ENCODE data around the gene CANT1.
"Not testable (repeated sequence)": the region's sequence is repeated elsewhere in the genome, so short reads cannot be mapped to it uniquely, and the experiment has no call there.

The CANT1 gene

DNA sequence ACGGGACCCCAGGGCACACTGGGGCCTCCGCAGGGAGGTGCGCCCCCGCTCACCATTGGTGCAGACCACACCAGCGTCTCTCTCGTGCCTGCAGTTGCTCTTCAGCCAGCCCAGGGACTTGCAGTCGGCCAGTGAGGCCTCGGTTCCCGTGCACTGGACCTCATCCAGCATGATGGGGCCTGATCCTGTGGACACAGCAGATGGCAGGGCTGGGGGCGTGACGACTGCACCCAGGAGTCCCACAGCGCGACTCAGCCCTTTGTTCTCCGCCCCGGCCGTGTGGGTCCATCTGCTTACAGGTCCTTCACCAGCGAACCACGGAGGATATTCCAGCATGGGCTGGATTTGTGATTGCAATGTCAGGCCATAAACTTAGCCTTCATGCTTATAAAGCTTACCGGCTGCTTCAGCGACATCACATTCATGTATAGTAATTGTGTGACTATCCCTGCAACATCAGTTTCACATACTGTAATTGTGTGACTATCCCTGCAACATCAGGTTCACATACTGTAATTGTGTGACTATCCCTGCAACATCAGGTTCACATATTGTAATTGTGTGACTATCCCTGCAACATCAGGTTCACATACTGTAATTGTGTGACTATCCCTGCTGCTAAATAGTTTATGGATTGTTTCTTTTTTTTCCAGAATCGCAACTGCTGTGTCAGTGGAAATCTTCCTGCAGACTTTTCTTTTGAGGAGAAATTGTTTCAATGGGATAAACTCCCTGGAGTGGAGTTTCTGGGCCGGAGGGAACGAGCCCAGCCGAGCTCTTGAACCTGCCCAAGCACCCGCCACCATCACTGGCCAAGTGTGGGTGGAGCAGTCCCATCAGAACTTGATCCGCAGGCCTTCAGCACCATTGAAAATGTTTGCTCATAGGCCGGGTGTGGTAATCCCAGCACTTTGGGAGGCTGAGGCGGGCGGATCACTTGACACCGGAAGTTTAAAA lies 34.7 kb downstream of the CANT1 start:
- DNase-seq = no peak

DNA sequence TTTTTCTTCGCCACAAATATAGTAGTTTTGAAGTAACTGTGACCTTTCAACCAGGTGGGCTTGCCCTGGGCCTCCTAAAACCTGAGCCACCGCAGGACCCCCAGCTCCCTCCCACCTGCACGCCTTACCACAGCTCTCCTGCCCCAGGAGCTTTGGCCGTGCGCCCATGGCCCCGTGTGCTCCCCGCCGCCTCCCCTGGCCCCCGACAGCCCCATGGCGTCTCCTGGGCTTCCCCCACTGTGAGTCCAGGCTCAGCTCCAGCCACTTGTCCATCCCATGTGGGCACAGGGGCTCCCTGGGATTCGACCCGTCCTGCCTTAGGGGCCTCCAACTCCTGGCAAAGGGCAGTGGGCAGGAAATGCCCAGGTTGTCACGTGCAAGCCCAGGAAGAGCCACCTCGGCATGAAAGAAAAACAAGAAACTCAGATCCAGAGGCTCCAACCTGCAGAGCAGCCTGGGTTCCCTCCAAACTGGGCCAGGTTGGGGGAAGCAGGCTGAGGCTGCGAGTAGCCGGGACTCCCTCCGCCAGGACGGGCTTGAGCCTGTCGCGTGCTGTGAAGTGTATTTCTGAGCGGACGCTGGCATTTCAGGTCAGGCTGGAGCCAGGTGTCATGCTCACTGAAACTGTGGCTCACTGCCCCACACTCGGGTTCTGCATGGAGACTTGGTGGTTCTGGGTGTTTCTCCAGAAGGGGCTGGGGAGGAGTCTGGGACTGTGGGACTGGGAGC lies 35.6 kb downstream of the CANT1 start:
- no peak for DNase-seq

GRCh38 chr17:78973196-78973595 lies 36.4 kb downstream of the CANT1 start:
- DNase-seq = no peak

DNA sequence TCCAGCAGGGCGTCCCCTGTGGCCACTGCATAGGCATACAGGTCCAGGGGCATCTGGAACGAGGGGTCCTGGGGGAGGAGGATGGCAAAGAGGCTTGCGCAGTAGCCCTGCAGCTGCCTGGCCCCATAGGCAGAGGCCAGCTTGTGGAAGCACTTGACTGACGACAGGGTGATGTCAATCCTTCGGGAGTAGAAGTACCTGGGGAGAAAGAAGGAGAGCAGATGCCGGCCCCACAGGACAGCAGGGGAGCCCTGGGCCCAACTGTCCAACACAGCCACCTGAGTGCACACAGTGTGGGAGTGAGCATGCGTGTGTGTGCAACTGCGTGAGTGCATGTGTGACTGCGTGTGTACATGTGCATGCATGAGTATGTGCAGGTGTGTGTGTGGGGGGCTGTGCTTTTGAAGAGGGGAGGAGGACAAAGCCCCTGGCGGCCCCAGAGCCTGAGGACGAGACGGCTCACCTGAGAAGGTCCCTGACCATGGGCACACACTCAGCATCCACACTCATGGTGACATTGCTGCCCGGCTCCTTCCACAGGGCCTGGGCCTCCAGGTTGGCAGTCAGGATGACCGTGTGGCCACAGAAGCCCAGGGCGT lies 37.0 kb downstream of the CANT1 start:
- no peak for DNase-seq

DNA sequence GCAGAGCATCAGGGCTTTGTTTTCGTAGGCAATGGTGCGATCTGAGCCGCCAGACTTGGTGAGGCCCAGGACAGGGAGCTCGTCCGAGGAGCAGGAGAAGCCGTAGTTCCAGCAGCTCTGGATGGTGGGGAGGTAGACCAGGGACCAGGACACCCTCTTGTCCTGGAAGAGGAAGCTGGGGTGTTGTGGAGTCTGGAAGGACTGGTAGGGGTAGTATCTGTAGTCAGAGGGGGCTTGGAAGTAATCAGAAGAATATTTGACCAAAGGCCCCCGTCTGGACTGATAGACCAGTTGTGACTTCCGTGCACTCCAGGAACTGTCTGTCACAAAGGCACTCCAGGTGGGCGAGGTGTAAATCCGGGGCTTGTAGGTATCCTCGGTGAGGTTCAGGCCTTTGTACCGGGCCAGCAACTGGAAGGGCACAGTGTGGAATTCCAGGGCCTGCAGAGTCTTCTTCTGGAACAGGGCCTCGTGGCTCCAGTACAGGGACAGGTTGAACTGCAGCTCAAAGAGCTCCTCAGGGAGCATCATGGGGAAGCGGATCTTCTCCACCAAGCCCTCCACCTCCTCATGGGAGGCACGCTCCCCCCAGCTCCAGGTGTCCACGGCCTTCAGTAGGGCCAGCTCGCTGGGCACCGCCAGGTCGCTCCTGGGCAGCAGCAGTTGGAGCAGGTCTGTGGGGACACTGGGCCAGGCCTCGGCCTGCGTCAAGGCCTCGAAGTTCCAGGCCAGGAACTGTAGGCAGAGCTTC lies 37.6 kb downstream of the CANT1 start:
- DNase-seq = no peak

DNA sequence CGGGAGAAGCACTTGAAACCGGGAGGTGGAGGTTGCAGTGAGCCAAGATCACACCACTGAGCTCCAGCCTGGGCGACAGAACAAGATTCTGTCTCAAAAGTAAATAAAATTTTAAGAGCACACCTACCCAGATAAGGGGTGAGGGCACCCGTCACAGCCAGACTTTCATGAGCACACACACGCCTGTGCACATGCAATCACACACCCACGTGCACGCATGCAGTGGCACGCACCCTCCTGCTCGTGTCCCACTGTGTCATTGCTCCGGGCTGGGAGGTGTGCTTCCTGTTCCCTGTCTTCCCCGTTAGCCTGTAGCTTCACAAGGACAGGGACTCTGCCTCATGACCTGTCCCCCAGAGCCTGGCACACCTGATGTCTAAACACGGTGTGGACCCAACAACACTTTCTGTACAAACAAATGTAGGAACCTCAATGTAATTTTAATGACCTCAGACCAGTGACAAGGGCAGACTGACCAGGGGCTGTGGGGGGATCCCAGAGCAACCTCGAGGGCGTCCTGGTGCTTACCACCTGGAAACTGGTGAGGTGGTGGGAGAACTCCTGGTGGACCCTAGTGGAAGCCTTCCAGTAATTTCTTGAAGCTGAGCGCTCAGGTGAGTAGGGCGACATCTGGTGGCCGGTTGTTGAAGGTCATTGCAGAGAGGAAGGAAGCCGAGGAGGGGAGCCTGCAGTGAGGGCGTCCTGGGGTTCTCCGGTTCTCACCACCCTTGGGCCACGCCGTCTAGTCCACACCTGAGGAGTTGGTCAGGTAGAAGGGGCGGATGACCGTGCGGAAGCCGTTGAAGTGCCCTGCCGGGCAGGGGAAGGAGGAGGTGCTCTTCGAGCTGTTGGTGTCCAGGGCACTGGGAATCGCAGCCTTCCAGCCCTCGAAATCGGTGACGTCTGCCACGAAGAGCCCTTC lies 38.5 kb downstream of the CANT1 start:
- DNase-seq = peak; percentile 47

DNA sequence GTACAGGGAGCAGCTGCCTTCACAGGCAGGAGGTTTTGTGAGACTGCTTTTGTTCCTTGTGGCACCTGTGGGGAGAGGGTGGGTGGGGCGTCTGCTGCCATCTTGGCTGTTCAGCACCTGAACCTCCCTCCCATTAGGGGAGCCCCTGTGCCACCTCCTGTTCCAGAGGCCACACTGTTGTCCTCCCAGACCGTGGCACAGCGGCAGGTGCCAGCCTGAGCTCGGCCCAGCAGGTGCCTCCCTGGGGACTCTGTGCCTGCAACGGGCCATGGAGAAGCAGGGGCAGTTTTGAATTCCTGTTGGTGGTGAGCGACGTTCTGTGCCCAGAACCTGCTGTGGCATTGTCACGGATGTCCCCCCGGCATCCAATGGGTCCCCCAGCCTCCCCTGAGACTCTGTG lies 39.7 kb downstream of the CANT1 start:
- DNase-seq = no peak

- no peak for DNase-seq
Measured at GRCh38 chr17:78967782-78968362, 41.7 kb downstream of the CANT1 start.

DNA sequence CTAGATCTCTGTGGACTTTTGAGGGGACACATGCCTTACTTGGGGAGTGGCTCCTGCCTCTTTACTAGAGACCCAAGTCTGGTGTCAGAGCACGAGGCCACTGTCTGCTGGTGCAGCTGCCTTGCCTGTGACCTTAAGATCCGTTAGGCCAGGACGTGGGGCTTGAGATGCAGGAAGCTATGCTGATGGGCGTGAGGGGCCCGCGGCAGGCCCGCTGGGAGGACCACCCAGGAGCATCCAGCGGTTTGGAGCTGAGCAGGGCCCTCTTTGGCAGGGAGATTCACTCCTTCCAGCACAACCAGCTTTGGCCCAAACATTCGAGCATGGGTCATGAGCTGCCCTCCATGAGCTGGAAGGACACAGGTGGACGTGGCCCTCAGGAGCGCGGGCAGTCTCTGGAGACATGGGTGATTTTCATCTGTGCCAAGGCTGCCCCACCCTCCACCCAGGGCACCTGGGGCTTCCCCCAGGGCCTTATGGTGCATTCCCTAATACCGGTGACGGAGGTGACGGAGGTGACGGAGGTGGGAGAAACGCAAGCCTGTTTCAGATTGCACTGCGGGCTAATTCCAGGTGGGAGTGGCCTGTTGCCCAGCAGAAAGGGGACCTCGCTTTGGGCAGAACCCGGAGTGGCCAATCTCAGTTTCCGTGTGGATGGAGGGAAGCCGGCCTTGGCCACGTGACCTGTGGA lies 42.5 kb downstream of the CANT1 start:
- no peak for DNase-seq

DNA sequence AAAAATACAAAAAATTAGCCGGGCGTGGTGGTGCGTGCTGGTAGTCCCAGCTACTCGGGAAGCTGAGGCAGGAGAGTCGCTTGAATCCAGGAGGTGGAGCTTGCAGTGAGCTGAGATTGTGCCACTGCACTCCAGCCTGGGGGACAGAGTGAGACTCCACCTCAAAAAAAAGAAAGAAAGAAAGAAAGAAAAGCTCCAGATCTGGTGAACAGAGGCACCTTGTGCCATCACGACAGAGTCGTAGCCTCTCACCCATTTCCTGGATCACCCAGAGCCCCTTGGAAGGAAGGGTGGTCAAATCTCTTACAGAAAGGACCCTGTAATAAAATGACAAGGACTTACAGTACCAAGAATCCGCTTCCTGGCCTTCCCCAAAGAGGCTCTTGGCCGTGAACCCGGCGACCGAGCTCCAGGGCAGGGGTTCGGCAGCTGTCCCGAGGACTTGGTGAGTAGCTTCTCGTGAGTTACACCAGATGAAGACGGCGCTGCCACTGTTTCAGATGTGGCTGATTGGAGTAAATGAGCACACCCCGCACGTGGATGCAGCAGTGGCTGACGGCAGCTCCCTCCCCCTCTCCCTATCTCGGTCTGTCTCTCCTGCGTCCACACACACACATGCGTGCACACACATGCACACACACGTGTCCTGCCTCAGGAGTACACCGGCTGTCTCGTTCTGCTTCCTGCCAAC lies 43.3 kb downstream of the CANT1 start:
- no peak for DNase-seq

GRCh38 chr17:78965491-78965924 lies 44.1 kb downstream of the CANT1 start:
- DNase-seq = no peak

GRCh38 chr17:78963378-78963777 lies 46.2 kb downstream of the CANT1 start:
- DNase-seq = no peak

GRCh38 chr17:78962984-78963348 lies 46.6 kb downstream of the CANT1 start:
- not testable (repeated sequence) for DNase-seq

- no peak for DNase-seq
Measured at GRCh38 chr17:78962345-78962983, 47.1 kb downstream of the CANT1 start.

DNA sequence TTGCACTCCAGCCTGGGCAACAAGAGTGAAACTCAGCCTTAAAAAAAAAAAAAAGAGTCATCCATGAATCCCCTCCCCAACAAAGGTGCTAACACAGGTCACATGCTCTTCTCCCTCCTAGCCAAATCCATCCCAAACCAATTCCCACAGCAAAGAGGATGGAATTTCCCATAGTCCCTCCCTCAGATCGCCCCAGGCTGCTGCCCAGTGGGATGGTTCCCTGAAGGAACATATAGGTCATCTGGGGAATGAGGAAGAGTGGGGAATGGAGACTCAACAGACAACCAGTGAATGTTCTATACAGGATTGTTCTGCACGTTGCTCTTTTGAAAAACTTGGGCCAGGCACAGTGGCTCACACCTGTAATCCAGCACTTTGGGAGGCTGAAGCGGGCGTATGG lies 48.0 kb downstream of the CANT1 start:
- DNase-seq = no peak

DNA sequence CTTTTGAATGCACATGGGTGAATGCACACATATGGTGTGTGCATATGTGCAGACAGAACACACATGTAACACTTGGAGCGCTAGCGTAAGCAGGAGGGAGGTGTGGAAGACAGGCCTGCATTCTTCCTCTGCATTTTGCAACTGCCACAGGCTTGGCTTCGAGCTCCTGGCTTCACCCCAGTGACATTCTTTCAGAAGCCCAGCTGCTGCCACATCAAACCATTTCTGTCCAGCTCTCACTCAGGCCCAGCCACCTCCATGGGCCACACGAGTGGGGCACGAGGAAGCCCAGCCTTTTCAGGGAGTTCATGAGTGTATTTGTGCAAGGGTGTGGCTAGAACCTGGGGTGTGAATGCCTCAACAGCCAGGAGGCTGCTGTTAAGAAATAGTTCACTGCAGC lies 48.6 kb downstream of the CANT1 start:
- no peak for DNase-seq

- DNase-seq = no peak
Measured at GRCh38 chr17:78959803-78960202, 49.8 kb downstream of the CANT1 start.

GRCh38 chr17:78958641-78959127 lies 50.9 kb downstream of the CANT1 start:
- no peak for DNase-seq

GRCh38 chr17:78957128-78957527 lies 52.4 kb downstream of the CANT1 start:
- DNase-seq = no peak

Data from NCI-H1417 treated with DMSO at 0.1 percent for 48 hours (cell line).